ENCODE measurements around the gene EIF2B5.

GRCh38 chr3:184171562-184171961 lies 36.4 kb downstream of the EIF2B5 start:
- TF ChIP-seq SP1 (IDR thresholded peaks at IDR 0.05) (no peak), SP1 (CRISPR knock-in tag; IDR thresholded peaks at IDR 0.05) (no peak), CTCF (CRISPR knock-in tag; IDR thresholded peaks at IDR 0.05) (no peak), POLR2A (IDR thresholded peaks at IDR 0.05; ENCODE audit: insufficient read depth in 1 of 2, low read depth in 2 of 2, low read length in 2 of 2) (no peak), RBAK (CRISPR knock-in tag; IDR thresholded peaks at IDR 0.05) (no peak), HMG20A (CRISPR knock-in tag; IDR thresholded peaks at IDR 0.05; ENCODE audit: borderline replicate concordance) (no peak), SIN3B (IDR thresholded peaks at IDR 0.05; ENCODE audit: low read length) (no peak), REST (IDR thresholded peaks at IDR 0.05; ENCODE audit: borderline replicate concordance in 1 of 2, low read depth in 1 of 2, low read length in 2 of 2) (no peak), ZFX (CRISPR knock-in tag; IDR thresholded peaks at IDR 0.05; ENCODE audit: low read depth) (no peak), RBM22 (optimal IDR thresholded peaks at IDR 0.05; ENCODE audit: low read length) (no peak)
- TF ChIP-seq, protein P1, sequence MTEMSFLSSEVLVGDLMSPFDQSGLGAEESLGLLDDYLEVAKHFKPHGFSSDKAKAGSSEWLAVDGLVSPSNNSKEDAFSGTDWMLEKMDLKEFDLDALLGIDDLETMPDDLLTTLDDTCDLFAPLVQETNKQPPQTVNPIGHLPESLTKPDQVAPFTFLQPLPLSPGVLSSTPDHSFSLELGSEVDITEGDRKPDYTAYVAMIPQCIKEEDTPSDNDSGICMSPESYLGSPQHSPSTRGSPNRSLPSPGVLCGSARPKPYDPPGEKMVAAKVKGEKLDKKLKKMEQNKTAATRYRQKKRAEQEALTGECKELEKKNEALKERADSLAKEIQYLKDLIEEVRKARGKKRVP (CRISPR knock-in tag; IDR thresholded peaks at IDR 0.05), result no peak
